T-cell (primary cell): Measurements from ENCODE around the gene STIP1. TPM values are rescaled to one million over a fixed set of nuclear protein-coding genes. Genes with fewer than 3 reads are reported as not detected.
A peak's percentile ranks its signal among the peaks of the same experiment; 100 is the strongest.

Experiments used
- ATAC-seq, 4 experiments: fragments of 200-7000 bp in 3 of 4; fragments of 150-1000 bp in 1 of 4; cut with Tn5 transposase; replicated peaks in 1 of 4; 1 replicate in 3 of 4; 2 replicates in 1 of 4; pipeline ENCODE4 v1.10.0; 2021; ENCODE audit warnings: moderate library complexity in 3 of 4, mild to moderate bottlenecking in 2 of 4, moderate number of reproducible peaks in 1 of 4
- CTCF ChIA-PET, 2 donors: fragments of 300-600 bp; sonication (Branson Sonifier 250); formaldehyde crosslinking; loops; one replicate each; lab custom pipeline; 2022; ENCODE audit warnings: antibody characterized with exemption in 2 of 2; lab: Charles Lee
- POLR2A ChIA-PET, 2 donors: fragments of 300-600 bp; sonication (Branson Sonifier 250); formaldehyde crosslinking; loops; one replicate each; lab custom pipeline; 2022; ENCODE audit warnings: antibody characterized with exemption in 2 of 2; lab: Charles Lee
- DNase-seq, 35 experiments: peaks; one replicate each; pipeline versions ENCODE4 v3.0.0 to v3.0.0-alpha.2; 2013 to 2023
- H3K27ac ChIP-seq: one replicate; pipeline ENCODE4 v1.5.1; 2013; ENCODE audit warnings: low read length
- H3K27me3 ChIP-seq, 2 experiments: replicated peaks in 1 of 2; 1 replicate in 1 of 2; 2 replicates in 1 of 2; pipeline versions ENCODE4 v1.6.1 to v1.7.0; 2013; ENCODE audit warnings: low read length in 1 of 2, mixed read lengths in 1 of 2; ENCODE audit not compliant: control insufficient read depth in 2 of 2, insufficient read depth in 2 of 2; ENCODE audit errors: extremely low read depth in 1 of 2
- H3K36me3 ChIP-seq, 2 donors: 1 replicate in 1 of 2; 2 replicates in 1 of 2; pipeline versions ENCODE4 v1.6.1 to v1.7.0; 2013; ENCODE audit warnings: low read length in 1 of 2; ENCODE audit not compliant: control insufficient read depth in 2 of 2, insufficient read depth in 1 of 2; ENCODE audit errors: extremely low read depth in 1 of 2
- H3K4me1 ChIP-seq, 2 experiments: 1 replicate in 1 of 2; 2 replicates in 1 of 2; pipeline versions ENCODE4 v1.6.1 to v1.7.0; 2013; ENCODE audit warnings: low read length in 2 of 2, mixed read lengths in 1 of 2; ENCODE audit not compliant: insufficient read depth in 2 of 2, control insufficient read depth in 1 of 2; ENCODE audit errors: extremely low read depth in 1 of 2
- H3K4me3 ChIP-seq, 2 donors: 1 replicate in 1 of 2; 2 replicates in 1 of 2; pipeline versions ENCODE4 v1.5.1 to v1.7.0; 2013; ENCODE audit warnings: mild to moderate bottlenecking in 2 of 2, low read length in 1 of 2, moderate library complexity in 1 of 2; ENCODE audit not compliant: control insufficient read depth in 1 of 2; ENCODE audit errors: extremely low read depth in 1 of 2
- H3K9me3 ChIP-seq: 2 replicates; pipeline ENCODE4 v1.7.0; 2013
- H3K27ac Mint-ChIP-seq, 2 donors: one replicate each; pipeline ENCODE4 v1.8.0; 2020 to 2021; ENCODE audit warnings: mild to moderate bottlenecking in 2 of 2, mixed read lengths in 2 of 2
- H3K27me3 Mint-ChIP-seq, 2 donors: one replicate each; pipeline ENCODE4 v1.8.0; 2021 to 2022; ENCODE audit warnings: mixed read lengths in 2 of 2
- H3K36me3 Mint-ChIP-seq: one replicate; pipeline ENCODE4 v1.8.0; 2021; ENCODE audit warnings: mixed read lengths
- H3K4me1 Mint-ChIP-seq, 3 donors: one replicate each; pipeline ENCODE4 v1.8.0; 2020 to 2022; ENCODE audit warnings: mixed read lengths in 3 of 3, mild to moderate bottlenecking in 1 of 3
- H3K4me3 Mint-ChIP-seq, 3 donors: one replicate each; pipeline ENCODE4 v1.8.0; 2020 to 2022; ENCODE audit warnings: mild to moderate bottlenecking in 3 of 3, mixed read lengths in 3 of 3, moderate library complexity in 3 of 3
- H3K9me3 Mint-ChIP-seq, 3 donors: one replicate each; pipeline ENCODE4 v1.8.0; 2020 to 2022; ENCODE audit warnings: mixed read lengths in 3 of 3
- WGBS: methylation state at CpG from one replicate; pipeline ENCODE4 v1.1.5; 2013; ENCODE audit warnings: missing lambda C conversion rate; ENCODE audit not compliant: insufficient coverage; 5-methylcytosine and 5-hydroxymethylcytosine counted together
- total RNA-seq, 35 experiments: library from RNA in 6 of 35; stranded (reverse) in 6 of 35; fragments of 120-200 nt in 1 of 35; gene quantifications; one replicate each; pipeline versions ENCODE4 v1.2.1 to v1.2.4 and lab custom pipeline; 2013 to 2026

Gene STIP1
- total RNA-seq, 5 donors from 2014 or later (not counting 1 experiment from before 2014, with no cell fraction given), result 61.1 to 133 (median 107) TPM

GRCh38 chr11:64164392-64165312, 21.3 kb upstream of the STIP1 start:
- no peak for ATAC-seq
- 93% methylated on average over 13 of the region's 20 CpGs for WGBS
- Mint-ChIP-seq H3K4me3 (peak overlapping the region; percentile 71 to 80 (median 79)), H3K9me3 (no peaks in the 10 kb centered on the region), H3K27me3 (no peaks in the 10 kb centered on the region), H3K4me1 (peaks cover 6 to 14% (median 8%) of the 10 kb centered on the region in 3 donors), H3K27ac (no peak overlapping the region), H3K36me3 (no peaks in the 10 kb centered on the region)
- Histone ChIP-seq H3K36me3 (no peaks in the 10 kb centered on the region), H3K9me3 (no peaks in the 10 kb centered on the region), H3K4me3 (peak overlapping the region in 1 of 2 donors; percentile 40), H3K27me3 (no peaks in the 10 kb centered on the region), H3K27ac (no peak overlapping the region), H3K4me1 (peaks cover 0 to 18% of the 10 kb centered on the region in 2 experiments)
- CTCF ChIA-PET, result interaction anchor here (0.6 to 0.7 kb wide), 2 partner anchors 15 to 76 kb away, joined by 3 to 4 read pairs; partner anchors contain the start of gene FKBP2 (in 1 of the 2)
- POLR2A ChIA-PET, result interaction anchor here in 1 of 2 donors (0.5 kb wide), 1 partner anchor 245 kb away, joined by 5 read pairs; no protein-coding TSS in a partner anchor
- DNase-seq, result no peak

GRCh38 chr11:64165481-64165841, 20.5 kb upstream of the STIP1 start:
- H3K27ac Mint-ChIP-seq, result no peak overlapping the region
- no peaks in the 10 kb centered on the region for H3K27me3 Mint-ChIP-seq
- H3K27me3 ChIP-seq, result no peaks in the 10 kb centered on the region
- peak overlapping the region; percentile 40 to 84 for H3K4me3 ChIP-seq
- H3K4me1 Mint-ChIP-seq, result peaks cover 6 to 14% (median 8%) of the 10 kb centered on the region in 3 donors
- CTCF ChIA-PET, result no interaction called here
- peaks cover 0 to 18% of the 10 kb centered on the region in 2 experiments for H3K4me1 ChIP-seq
- no peak overlapping the region for H3K27ac ChIP-seq
- 3% methylated on average over 21 of the region's 32 CpGs for WGBS
- POLR2A ChIA-PET, result no interaction called here
- ATAC-seq (peak in 3 of 4 experiments; percentile 17 to 32 (median 26)), DNase-seq (peak in 2 of 35 experiments; percentile 9 to 15)
- H3K36me3 Mint-ChIP-seq, result no peaks in the 10 kb centered on the region
- no peaks in the 10 kb centered on the region for H3K9me3 ChIP-seq
- peak overlapping the region; percentile 71 to 84 (median 79) for H3K4me3 Mint-ChIP-seq
- H3K36me3 ChIP-seq, result no peaks in the 10 kb centered on the region
- no peaks in the 10 kb centered on the region for H3K9me3 Mint-ChIP-seq

GRCh38 chr11:64165842-64166635, 19.9 kb upstream of the STIP1 start, which contains the start of gene MACROD1:
Gene MACROD1 (minus strand): TSS chr11:64166113. CDS start chr11:64165994, 119 bp downstream.
- under 1% methylated on average over 87 of the region's 92 CpGs for WGBS
- Mint-ChIP-seq H3K27me3 (no peaks in the 10 kb centered on the region), H3K36me3 (no peaks in the 10 kb centered on the region), H3K4me1 (peaks cover 6 to 14% (median 8%) of the 10 kb centered on the region in 3 donors), H3K4me3 (peak within 1 kb of the TSS; percentile 84 to 88 (median 88)), H3K27ac (peak within 1 kb of the TSS; percentile 46 to 76), H3K9me3 (no peaks in the 10 kb centered on the region)
- H3K27me3 ChIP-seq, result no peaks in the 10 kb centered on the region
- H3K4me1 ChIP-seq, result peaks cover 0 to 18% of the 10 kb centered on the region in 2 experiments
- peak within 1 kb of the TSS; percentile 64 to 84 for H3K4me3 ChIP-seq
- ChIA-PET CTCF (no interaction called here), POLR2A (no interaction called here)
- H3K27ac ChIP-seq, result no peak within 1 kb of the TSS
- no peaks in the 10 kb centered on the region for H3K36me3 ChIP-seq
- no peaks in the 10 kb centered on the region for H3K9me3 ChIP-seq
- peak; percentile 32 to 84 (median 60) for DNase-seq
- peak; percentile 95 to 98 (median 96) for ATAC-seq

- ATAC-seq (no peak), DNase-seq (no peak)
- no peak overlapping the region for H3K27ac ChIP-seq
- CTCF ChIA-PET, result no interaction called here
- H3K27me3 ChIP-seq, result no peaks in the 10 kb centered on the region
- POLR2A ChIA-PET, result no interaction called here
- H3K4me3 Mint-ChIP-seq, result no peak overlapping the region
- no peak overlapping the region for H3K4me3 ChIP-seq
- no peak overlapping the region for H3K27ac Mint-ChIP-seq
- WGBS, result no CpG with 5 or more reads among the region's 4 CpGs
- no peaks in the 10 kb centered on the region for H3K36me3 Mint-ChIP-seq
- peaks cover 3 to 6% (median 6%) of the 10 kb centered on the region in 3 donors for H3K4me1 Mint-ChIP-seq
- H3K36me3 ChIP-seq, result no peaks in the 10 kb centered on the region
- peaks cover 0 to 8% of the 10 kb centered on the region in 2 experiments for H3K4me1 ChIP-seq
- no peaks in the 10 kb centered on the region for H3K9me3 Mint-ChIP-seq
- no peaks in the 10 kb centered on the region for H3K27me3 Mint-ChIP-seq
- H3K9me3 ChIP-seq, result no peaks in the 10 kb centered on the region
Observed at GRCh38 chr11:64170419-64170818, 15.6 kb upstream of the STIP1 start.

GRCh38 chr11:64173616-64174355, 12.2 kb upstream of the STIP1 start:
- Mint-ChIP-seq H3K27me3 (no peaks in the 10 kb centered on the region), H3K27ac (no peak overlapping the region), H3K4me3 (no peak overlapping the region), H3K36me3 (no peaks in the 10 kb centered on the region), H3K4me1 (peaks cover 7 to 18% (median 16%) of the 10 kb centered on the region in 3 donors), H3K9me3 (no peaks in the 10 kb centered on the region)
- Histone ChIP-seq H3K4me3 (no peak overlapping the region), H3K4me1 (peaks cover 0 to 5% of the 10 kb centered on the region in 2 experiments), H3K9me3 (no peaks in the 10 kb centered on the region), H3K27ac (no peak overlapping the region), H3K27me3 (no peaks in the 10 kb centered on the region), H3K36me3 (no peaks in the 10 kb centered on the region)
- ChIA-PET POLR2A (no interaction called here), CTCF (interaction anchor here in 1 of 2 donors (0.5 kb wide), 1 partner anchor 267 kb away, joined by 4 read pairs; no protein-coding TSS in a partner anchor)
- ATAC-seq (no peak), DNase-seq (no peak)
- 80% methylated on average over 1 of the region's 4 CpGs for WGBS
